ENCODE results near the gene GRK6. TPM values are rescaled to one million over a fixed set of nuclear protein-coding genes. Genes with fewer than 3 reads are reported as not detected.

Gene GRK6
- polyA plus RNA-seq, 1 experiment: 37.7 TPM

GRCh38 chr5:177487975-177488374 is 61.5 kb downstream of the GRK6 start:
- ChIA-PET POLR2A (no interaction called here), CTCF (interaction anchor here (1.8 to 4.0 kb wide), 3 partner anchors 7 to 12 kb away, joined by 6 to 21 read pairs (median 16); no protein-coding TSS in a partner anchor)
- Histone ChIP-seq H3K27me3 (ENCODE audit: control insufficient read depth, insufficient read depth, low read length) (no peaks in the 10 kb centered on the region), H3K36me3 (ENCODE audit: control insufficient read depth, insufficient read depth, low read length) (peaks cover 84% of the 10 kb centered on the region), H3K4me3 (ENCODE audit: low read depth, low read length) (no peak overlapping the region)
- TF ChIP-seq CTCF (IDR thresholded peaks at IDR 0.05; ENCODE audit: insufficient read depth, low read depth, low read length): no peak
- no peak for DNase-seq (ENCODE audit: low read depth)

- 0 out of 2 replicates have a peak, but pooled peaks have one; percentile 9 for TF ChIP-seq CTCF (IDR thresholded peaks at IDR 0.05; ENCODE audit: insufficient read depth, low read depth, low read length)
- ChIA-PET POLR2A (no interaction called here), CTCF (interaction anchor here (0.9 to 3.4 kb wide), 3 partner anchors 11 to 32 kb away, joined by 4 to 16 read pairs (median 6); no protein-coding TSS in a partner anchor)
- Histone ChIP-seq H3K4me3 (ENCODE audit: low read depth, low read length) (no peak overlapping the region), H3K36me3 (ENCODE audit: control insufficient read depth, insufficient read depth, low read length) (peaks cover 81% of the 10 kb centered on the region), H3K27me3 (ENCODE audit: control insufficient read depth, insufficient read depth, low read length) (no peaks in the 10 kb centered on the region)
- no peak for DNase-seq (ENCODE audit: low read depth)
These were observed 62.7 kb downstream of the GRK6 start for GRCh38 chr5:177489119-177489716.

GRCh38 chr5:177490311-177490991 is 64.0 kb downstream of the GRK6 start:
- Histone ChIP-seq H3K36me3 (ENCODE audit: control insufficient read depth, insufficient read depth, low read length) (peaks cover 76% of the 10 kb centered on the region), H3K27me3 (ENCODE audit: control insufficient read depth, insufficient read depth, low read length) (no peaks in the 10 kb centered on the region), H3K4me3 (ENCODE audit: low read depth, low read length) (no peak overlapping the region)
- POLR2A ChIA-PET: interaction anchor here (0.9 to 1.1 kb wide), 2 partner anchors 10 to 12 kb away, joined by 3 read pairs; no protein-coding TSS in a partner anchor
- CTCF ChIA-PET: interaction anchor here (0.8 to 8.2 kb wide), 5 partner anchors 10 to 35 kb away, joined by 3 to 85 read pairs (median 4); no protein-coding TSS in a partner anchor
- no peak for DNase-seq (ENCODE audit: low read depth)
- TF ChIP-seq CTCF (IDR thresholded peaks at IDR 0.05; ENCODE audit: insufficient read depth, low read depth, low read length): no peak

GRCh38 chr5:177490992-177491391 is 64.5 kb downstream of the GRK6 start:
- TF ChIP-seq CTCF (IDR thresholded peaks at IDR 0.05; ENCODE audit: insufficient read depth, low read depth, low read length): no peak
- POLR2A ChIA-PET: interaction anchor here (0.9 kb wide), 1 partner anchor 12 kb away, joined by 3 read pairs; no protein-coding TSS in a partner anchor

GRCh38 chr5:177491429-177491945 is 65.0 kb downstream of the GRK6 start:
- TF ChIP-seq CTCF (IDR thresholded peaks at IDR 0.05; ENCODE audit: insufficient read depth, low read depth, low read length): peak; percentile 54
- Histone ChIP-seq H3K27me3 (ENCODE audit: control insufficient read depth, insufficient read depth, low read length) (no peaks in the 10 kb centered on the region), H3K4me3 (ENCODE audit: low read depth, low read length) (no peak overlapping the region), H3K36me3 (ENCODE audit: control insufficient read depth, insufficient read depth, low read length) (peaks cover 75% of the 10 kb centered on the region)
- DNase-seq (ENCODE audit: low read depth): no peak
- ChIA-PET POLR2A (no interaction called here), CTCF (interaction anchor here (0.9 to 8.2 kb wide), 2 partner anchors 13 to 19 kb away, joined by 3 to 85 read pairs; no protein-coding TSS in a partner anchor)

More at GRCh38 chr5:177490992-177491391, 64.5 kb downstream of the GRK6 start:
- DNase-seq (ENCODE audit: low read depth): no peak
- H3K4me3 ChIP-seq (ENCODE audit: low read depth, low read length): no peak overlapping the region
- CTCF ChIA-PET: interaction anchor here (0.9 to 8.2 kb wide), 2 partner anchors 12 to 20 kb away, joined by 3 to 85 read pairs; no protein-coding TSS in a partner anchor
- peaks cover 77% of the 10 kb centered on the region for H3K36me3 ChIP-seq (ENCODE audit: control insufficient read depth, insufficient read depth, low read length)
- no peaks in the 10 kb centered on the region for H3K27me3 ChIP-seq (ENCODE audit: control insufficient read depth, insufficient read depth, low read length)

Data from BJ (cell line).